CD14-positive monocyte (primary cell): ENCODE results near the gene EBF3. TPM values are rescaled to one million over a fixed set of nuclear protein-coding genes. Genes with fewer than 3 reads are reported as not detected.

Experiments used
- DNase-seq, 3 donors: peaks; one replicate each; pipeline ENCODE4 v3.0.0-alpha.2; 2011 to 2022
- H2AFZ ChIP-seq: 2 replicates; pipeline ENCODE4 v1.6.0; 2012; ENCODE audit warnings: mild to moderate bottlenecking, low read depth, low read length, inconsistent platforms; ENCODE audit not compliant: insufficient read depth, poor library complexity, severe bottlenecking
- H3K27ac ChIP-seq, 2 donors: 1 replicate in 1 of 2; 2 replicates in 1 of 2; pipeline ENCODE4 v1.5.1; 2012 to 2013; ENCODE audit warnings: low read length in 2 of 2, control low read depth in 1 of 2, inconsistent platforms in 1 of 2, low read depth in 1 of 2, mild to moderate bottlenecking in 1 of 2
- H3K27me3 ChIP-seq, 2 donors: one replicate each; pipeline versions ENCODE4 v1.6.0 to v1.6.1; 2011 to 2013; ENCODE audit warnings: low read length in 2 of 2; ENCODE audit not compliant: control insufficient read depth in 2 of 2, insufficient read depth in 2 of 2
- H3K36me3 ChIP-seq, 2 donors: replicated peaks in 1 of 2; 1 replicate in 1 of 2; 2 replicates in 1 of 2; pipeline versions ENCODE4 v1.5.1 to v1.6.1; 2012 to 2013; ENCODE audit warnings: low read length in 2 of 2, control low read depth in 1 of 2, inconsistent platforms in 1 of 2, mild to moderate bottlenecking in 1 of 2; ENCODE audit not compliant: insufficient read depth in 2 of 2, control insufficient read depth in 1 of 2
- H3K4me1 ChIP-seq, 2 donors: 1 replicate in 1 of 2; 2 replicates in 1 of 2; pipeline versions ENCODE4 v1.5.1 to v1.6.1; 2012 to 2013; ENCODE audit warnings: low read length in 2 of 2, control low read depth in 1 of 2, inconsistent platforms in 1 of 2, mild to moderate bottlenecking in 1 of 2, moderate library complexity in 1 of 2; ENCODE audit not compliant: insufficient read depth in 2 of 2, control insufficient read depth in 1 of 2
- H3K4me2 ChIP-seq: replicated peaks from 2 replicates; pipeline ENCODE3; 2012; ENCODE audit warnings: low read length, moderate library complexity, mild to moderate bottlenecking; ENCODE audit not compliant: poor library complexity, severe bottlenecking; ENCODE audit errors: extremely low read depth
- H3K4me3 ChIP-seq, 3 experiments: fragments of 200-600 bp in 1 of 3; sonication (generic) in 1 of 3; replicated peaks in 1 of 3; 1 replicate in 2 of 3; 2 replicates in 1 of 3; pipeline ENCODE4 v1.5.1; 2011 to 2013; ENCODE audit warnings: low read length in 3 of 3, mild to moderate bottlenecking in 3 of 3, control low read depth in 2 of 3, low read depth in 2 of 3, inconsistent platforms in 1 of 3, moderate library complexity in 1 of 3
- H3K79me2 ChIP-seq: 2 replicates; pipeline ENCODE4 v1.6.0; 2012; ENCODE audit warnings: mild to moderate bottlenecking, control low read depth, inconsistent platforms, low read length, moderate library complexity; ENCODE audit not compliant: insufficient read depth
- H3K9ac ChIP-seq: 2 replicates; pipeline ENCODE4 v1.6.0; 2017; ENCODE audit warnings: low read length, mild to moderate bottlenecking; ENCODE audit not compliant: insufficient read depth, poor library complexity, severe bottlenecking
- H3K9me3 ChIP-seq, 2 donors: replicated peaks in 1 of 2; 1 replicate in 1 of 2; 2 replicates in 1 of 2; pipeline versions ENCODE4 v1.5.1 to v1.6.1; 2012 to 2013; ENCODE audit warnings: low read length in 2 of 2, control low read depth in 1 of 2; ENCODE audit not compliant: control insufficient read depth in 1 of 2, insufficient read depth in 1 of 2
- H4K20me1 ChIP-seq: 2 replicates; pipeline ENCODE4 v1.6.0; 2012; ENCODE audit warnings: mild to moderate bottlenecking, low read length, control low read depth, moderate library complexity; ENCODE audit not compliant: insufficient read depth
- H3K27ac Mint-ChIP-seq, 7 donors: one replicate each; pipeline ENCODE4 v1.8.0; 2020; ENCODE audit warnings: mild to moderate bottlenecking in 7 of 7, mixed read lengths in 7 of 7, moderate library complexity in 6 of 7, inconsistent platforms in 2 of 7
- H3K27me3 Mint-ChIP-seq, 3 donors: one replicate each; pipeline ENCODE4 v1.8.0; 2021 to 2022; ENCODE audit warnings: low read depth in 3 of 3, mild to moderate bottlenecking in 3 of 3, mixed read lengths in 3 of 3, moderate library complexity in 3 of 3, inconsistent platforms in 1 of 3
- H3K36me3 Mint-ChIP-seq, 2 donors: one replicate each; pipeline ENCODE4 v1.8.0; 2020; ENCODE audit warnings: mixed read lengths in 2 of 2, inconsistent platforms in 1 of 2, mild to moderate bottlenecking in 1 of 2
- H3K4me1 Mint-ChIP-seq: one replicate; pipeline ENCODE4 v1.8.0; 2020; ENCODE audit warnings: mild to moderate bottlenecking, mixed read lengths
- H3K4me3 Mint-ChIP-seq, 2 donors: one replicate each; pipeline ENCODE4 v1.8.0; 2020; ENCODE audit warnings: mild to moderate bottlenecking in 2 of 2, mixed read lengths in 2 of 2, moderate library complexity in 1 of 2
- H3K9me3 Mint-ChIP-seq, 7 donors: one replicate each; pipeline ENCODE4 v1.8.0; 2020 to 2022; ENCODE audit warnings: mixed read lengths in 7 of 7, mild to moderate bottlenecking in 6 of 7, moderate library complexity in 6 of 7, inconsistent platforms in 2 of 7
- CTCF ChIP-seq: fragments of 200-600 bp; IDR thresholded peaks from one replicate; pipeline ENCODE4 v1.8.0; 2022; ENCODE audit warnings: antibody characterized with exemption, mild to moderate bottlenecking
- WGBS: methylation state at CpG from one replicate; pipeline ENCODE4 v1.1.5; 2013; ENCODE audit warnings: missing lambda C conversion rate; ENCODE audit not compliant: insufficient coverage; 5-methylcytosine and 5-hydroxymethylcytosine counted together
- intact Hi-C, 2 donors: fragments of 100-400 bp; cut with micrococcal nuclease; formaldehyde crosslinking; loops; one replicate each; pipeline versions ENCODE4 v1.15.0 to v1.15.1; 2023
- polyA plus RNA-seq, 3 donors: library from polyadenylated mRNA; depleted of rRNA in 1 of 3; unstranded in 2 of 3; stranded (reverse) in 1 of 3; fragments of 300-500 nt in 2 of 3; fragments of >200 nt in 1 of 3; fragmentation: Illumina TruSeq in 2 of 3; gene quantifications; 1 replicate in 2 of 3; 2 replicates in 1 of 3; pipeline ENCODE4 v1.2.3, GENCODE V29; 2012 to 2021

EBF3 gene
- polyA plus RNA-seq, 3 donors, result not detected

- Mint-ChIP-seq H3K27me3 (peaks cover 78 to 93% (median 79%) of the 10 kb centered on the region in 3 donors), H3K4me3 (peak overlapping the region in 1 of 2 donors; percentile 78), H3K9me3 (peaks cover 0 to 41% (median 4%) of the 10 kb centered on the region in 7 donors), H3K36me3 (peaks cover 0 to 6% of the 10 kb centered on the region in 2 donors), H3K4me1 (peaks cover 21% of the 10 kb centered on the region), H3K27ac (peak overlapping the region in 1 of 7 donors; percentile 55)
- intact Hi-C loops, result no loop called here
- no peak overlapping the region for H3K4me2 ChIP-seq
- no CpG with 5 or more reads among the region's 7 CpGs for WGBS
- H2AFZ ChIP-seq, result no peak overlapping the region
- no peak overlapping the region for H3K27ac ChIP-seq
- H3K36me3 ChIP-seq, result no peaks in the 10 kb centered on the region
- peaks cover 76 to 85% of the 10 kb centered on the region in 2 donors for H3K27me3 ChIP-seq
- no peak overlapping the region for H3K4me3 ChIP-seq
- no peak overlapping the region for H3K9ac ChIP-seq
- H3K9me3 ChIP-seq, result peaks cover 0 to 40% of the 10 kb centered on the region in 2 donors
- TF ChIP-seq CTCF, result no peak
- H4K20me1 ChIP-seq, result no peaks in the 10 kb centered on the region
- DNase-seq, result no peak
- peaks cover 0 to 8% of the 10 kb centered on the region in 2 donors for H3K4me1 ChIP-seq
- H3K79me2 ChIP-seq, result no peaks in the 10 kb centered on the region
Measured at GRCh38 chr10:129961157-129961701, 2.8 kb downstream of the EBF3 start.

GRCh38 chr10:129960481-129961156, 3.5 kb downstream of the EBF3 start:
- Mint-ChIP-seq H3K27ac (no peak overlapping the region), H3K36me3 (peaks cover 0 to 6% of the 10 kb centered on the region in 2 donors), H3K9me3 (peaks cover 0 to 41% (median 4%) of the 10 kb centered on the region in 7 donors), H3K27me3 (peaks cover 77 to 93% (median 79%) of the 10 kb centered on the region in 3 donors), H3K4me3 (peak overlapping the region in 1 of 2 donors; percentile 78), H3K4me1 (peaks cover 21% of the 10 kb centered on the region)
- Histone ChIP-seq H3K36me3 (no peaks in the 10 kb centered on the region), H3K27ac (no peak overlapping the region), H4K20me1 (no peaks in the 10 kb centered on the region), H3K9me3 (peaks cover 0 to 36% of the 10 kb centered on the region in 2 donors), H3K4me2 (no peak overlapping the region), H3K4me1 (peaks cover 0 to 8% of the 10 kb centered on the region in 2 donors), H3K79me2 (no peaks in the 10 kb centered on the region), H3K27me3 (peaks cover 76 to 85% of the 10 kb centered on the region in 2 donors), H3K4me3 (no peak overlapping the region), H2AFZ (no peak overlapping the region), H3K9ac (no peak overlapping the region)
- intact Hi-C loops, result no loop called here
- TF ChIP-seq CTCF, result no peak
- 15% methylated on average over 5 of the region's 14 CpGs for whole genome bisulfite sequencing
- no peak for DNase-seq
